Nephron progenitor cell (in vitro differentiated cells): ENCODE results near the gene PRSS36.

Source experiments
- DNase-seq: peaks from one replicate; pipeline ENCODE4 v3.0.0; 2021
- H3K27ac Mint-ChIP-seq: 2 replicates; pipeline ENCODE4 v1.8.0; 2021; ENCODE audit warnings: mild to moderate bottlenecking, moderate library complexity, mixed read lengths
- H3K27me3 Mint-ChIP-seq: 2 replicates; pipeline ENCODE4 v1.8.0; 2021; ENCODE audit warnings: mild to moderate bottlenecking, low read depth, mixed read lengths; ENCODE audit not compliant: poor library complexity
- H3K36me3 Mint-ChIP-seq: 2 replicates; pipeline ENCODE4 v1.8.0; 2021; ENCODE audit warnings: low read depth, mixed read lengths
- H3K4me1 Mint-ChIP-seq: 2 replicates; pipeline ENCODE4 v1.8.0; 2021; ENCODE audit warnings: mixed read lengths
- H3K4me3 Mint-ChIP-seq: 2 replicates; pipeline ENCODE4 v1.8.0; 2021; ENCODE audit warnings: mild to moderate bottlenecking, moderate library complexity, mixed read lengths
- H3K9me3 Mint-ChIP-seq: 2 replicates; pipeline ENCODE4 v1.8.0; 2021; ENCODE audit warnings: mild to moderate bottlenecking, moderate library complexity, mixed read lengths
- TF ChIP-seq, protein P1 (sequence below): fragments of 200-600 bp; sonication (generic); IDR thresholded peaks from 2 replicates; pipeline ENCODE4 v1.5.0; 2021; ENCODE audit warnings: antibody characterized with exemption

PRSS36 gene

GRCh38 chr16:31134625-31135534 lies 15.0 kb downstream of the PRSS36 start:
- TF ChIP-seq, protein P1, sequence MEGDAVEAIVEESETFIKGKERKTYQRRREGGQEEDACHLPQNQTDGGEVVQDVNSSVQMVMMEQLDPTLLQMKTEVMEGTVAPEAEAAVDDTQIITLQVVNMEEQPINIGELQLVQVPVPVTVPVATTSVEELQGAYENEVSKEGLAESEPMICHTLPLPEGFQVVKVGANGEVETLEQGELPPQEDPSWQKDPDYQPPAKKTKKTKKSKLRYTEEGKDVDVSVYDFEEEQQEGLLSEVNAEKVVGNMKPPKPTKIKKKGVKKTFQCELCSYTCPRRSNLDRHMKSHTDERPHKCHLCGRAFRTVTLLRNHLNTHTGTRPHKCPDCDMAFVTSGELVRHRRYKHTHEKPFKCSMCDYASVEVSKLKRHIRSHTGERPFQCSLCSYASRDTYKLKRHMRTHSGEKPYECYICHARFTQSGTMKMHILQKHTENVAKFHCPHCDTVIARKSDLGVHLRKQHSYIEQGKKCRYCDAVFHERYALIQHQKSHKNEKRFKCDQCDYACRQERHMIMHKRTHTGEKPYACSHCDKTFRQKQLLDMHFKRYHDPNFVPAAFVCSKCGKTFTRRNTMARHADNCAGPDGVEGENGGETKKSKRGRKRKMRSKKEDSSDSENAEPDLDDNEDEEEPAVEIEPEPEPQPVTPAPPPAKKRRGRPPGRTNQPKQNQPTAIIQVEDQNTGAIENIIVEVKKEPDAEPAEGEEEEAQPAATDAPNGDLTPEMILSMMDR, result no peak
- H3K4me1 Mint-ChIP-seq, result peaks cover 41% of the 10 kb centered on the region
- H3K27ac Mint-ChIP-seq, result no peak overlapping the region
- no peaks in the 10 kb centered on the region for H3K9me3 Mint-ChIP-seq
- H3K4me3 Mint-ChIP-seq, result peak overlapping the region; percentile 63
- DNase-seq, result peak; percentile 28
- peaks cover 3% of the 10 kb centered on the region for H3K27me3 Mint-ChIP-seq
- H3K36me3 Mint-ChIP-seq, result no peaks in the 10 kb centered on the region

DNA sequence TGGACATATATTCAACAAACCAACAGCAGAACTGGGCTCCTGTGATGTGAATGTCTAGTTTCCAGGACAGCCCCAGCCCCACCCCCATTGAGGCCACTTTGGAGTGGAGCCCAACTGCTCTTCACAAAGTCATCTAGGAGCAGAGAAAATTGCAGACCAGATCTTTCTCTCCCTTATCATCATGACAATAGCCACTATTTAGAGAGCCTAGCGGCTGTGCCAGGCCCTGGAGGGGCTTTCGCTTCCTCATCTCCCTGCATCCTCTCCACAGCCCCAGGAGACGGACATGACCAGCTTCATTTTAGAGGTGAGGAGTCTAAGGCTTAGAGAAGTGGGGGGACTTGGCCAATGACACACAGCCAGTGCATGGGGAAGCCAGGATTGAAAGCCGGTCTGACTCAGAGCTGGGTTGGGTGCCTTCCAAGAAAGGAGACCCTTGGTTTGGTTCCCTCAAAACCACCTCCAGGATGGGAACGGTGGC lies 15.7 kb downstream of the PRSS36 start:
- Mint-ChIP-seq H3K27me3 (peaks cover 3% of the 10 kb centered on the region), H3K27ac (no peak overlapping the region), H3K9me3 (no peaks in the 10 kb centered on the region), H3K4me3 (peak overlapping the region; percentile 63), H3K36me3 (no peaks in the 10 kb centered on the region), H3K4me1 (peaks cover 41% of the 10 kb centered on the region)
- TF ChIP-seq, protein P1, result no peak
- no peak for DNase-seq

GRCh38 chr16:31133046-31133501 lies 16.8 kb downstream of the PRSS36 start:
- Mint-ChIP-seq H3K4me1 (peaks cover 35% of the 10 kb centered on the region), H3K36me3 (no peaks in the 10 kb centered on the region), H3K27ac (no peak overlapping the region), H3K4me3 (no peak overlapping the region), H3K27me3 (peaks cover 3% of the 10 kb centered on the region), H3K9me3 (no peaks in the 10 kb centered on the region)
- no peak for DNase-seq
- TF ChIP-seq, protein P1, result no peak

GRCh38 chr16:31132303-31132979 lies 17.4 kb downstream of the PRSS36 start:
- DNase-seq, result no peak
- H3K4me3 Mint-ChIP-seq, result no peak overlapping the region
- H3K4me1 Mint-ChIP-seq, result peaks cover 34% of the 10 kb centered on the region
- TF ChIP-seq, protein P1, result no peak
- peaks cover 3% of the 10 kb centered on the region for H3K27me3 Mint-ChIP-seq
- H3K27ac Mint-ChIP-seq, result no peak overlapping the region
- no peaks in the 10 kb centered on the region for H3K36me3 Mint-ChIP-seq
- no peaks in the 10 kb centered on the region for H3K9me3 Mint-ChIP-seq

GRCh38 chr16:31131841-31132271 lies 18.0 kb downstream of the PRSS36 start:
- Mint-ChIP-seq H3K27me3 (peaks cover 3% of the 10 kb centered on the region), H3K27ac (no peak overlapping the region), H3K4me3 (no peak overlapping the region), H3K4me1 (peaks cover 34% of the 10 kb centered on the region), H3K9me3 (no peaks in the 10 kb centered on the region), H3K36me3 (no peaks in the 10 kb centered on the region)
- TF ChIP-seq, protein P1, result no peak
- no peak for DNase-seq
